SK-N-SH (cell line): ENCODE data around the gene PFKFB3. TPM values are rescaled to one million over a fixed set of nuclear protein-coding genes. Genes with fewer than 3 reads are reported as not detected.

ENCODE experiments used
- CTCF ChIA-PET: fragments of 300-600, 350-600 bp; formaldehyde crosslinking; extraction: SDS; loops from one replicate; lab custom pipeline; 2021; lab: Yijun Ruan, JAX
- POLR2A ChIA-PET: fragments of 350-600 bp; sonication (Branson Sonifier 250); formaldehyde crosslinking; extraction: SDS; loops from one replicate; lab custom pipeline; 2020; ENCODE audit warnings: antibody characterized with exemption, inconsistent platforms; lab: Yijun Ruan, JAX
- DNase-seq: peaks from one replicate; pipeline ENCODE4 v3.0.0; 2012
- H2AFZ ChIP-seq: fragments of 200-600 bp; sonication (generic); 2 replicates; pipeline ENCODE4 v1.8.1; 2016; ENCODE audit warnings: antibody characterized with exemption, mild to moderate bottlenecking, low read depth
- H3F3A ChIP-seq: fragments of 200-600 bp; sonication (generic); replicated peaks from 2 replicates; pipeline ENCODE3; 2016; ENCODE audit warnings: antibody characterized with exemption, mild to moderate bottlenecking; ENCODE audit not compliant: insufficient read depth
- H3K27ac ChIP-seq, 2 experiments: fragments of 200-500 bp in 1 of 2; fragments of 200-600 bp in 1 of 2; sonication (Bioruptor generic) in 1 of 2; sonication (generic), shearing (Covaris generic) in 1 of 2; 2 replicates each; pipeline versions ENCODE4 v1.5.1 to v1.6.1; 2014 to 2016; ENCODE audit warnings: low read depth in 2 of 2, inconsistent platforms in 1 of 2, low read length in 1 of 2, mild to moderate bottlenecking in 1 of 2, mixed read lengths in 1 of 2
- H3K27me3 ChIP-seq: fragments of 200-600 bp; sonication (generic), shearing (Covaris generic); 2 replicates; pipeline ENCODE4 v1.6.1; 2016; ENCODE audit warnings: mixed run types; ENCODE audit not compliant: insufficient read depth
- H3K36me3 ChIP-seq, 2 experiments: fragments of 200-500 bp in 1 of 2; fragments of 200-600 bp in 1 of 2; sonication (Bioruptor generic) in 1 of 2; sonication (generic) in 1 of 2; replicated peaks in 1 of 2; 2 replicates each; pipeline versions ENCODE3 to v1.5.1; 2014 to 2016; ENCODE audit warnings: low read length in 1 of 2, mild to moderate bottlenecking in 1 of 2; ENCODE audit not compliant: insufficient read depth in 2 of 2, control insufficient read depth in 1 of 2
- H3K4me1 ChIP-seq, 2 experiments: fragments of 200-500 bp in 1 of 2; fragments of 200-600 bp in 1 of 2; sonication (Bioruptor generic) in 1 of 2; sonication (generic), shearing (Covaris generic) in 1 of 2; 2 replicates each; pipeline versions ENCODE4 v1.5.1 to v1.6.1; 2014 to 2016; ENCODE audit warnings: low read depth in 1 of 2, low read length in 1 of 2, mixed run types in 1 of 2; ENCODE audit not compliant: insufficient read depth in 2 of 2, control insufficient read depth in 1 of 2
- H3K4me2 ChIP-seq: fragments of 200-600 bp; sonication (generic), shearing (Covaris generic); 2 replicates; pipeline ENCODE4 v1.6.1; 2017; ENCODE audit warnings: mixed run types
- H3K4me3 ChIP-seq, 2 experiments: fragments of 200-500 bp in 1 of 2; fragments of 200-600 bp in 1 of 2; sonication (Bioruptor generic) in 1 of 2; sonication (generic), shearing (Covaris generic) in 1 of 2; 2 replicates each; pipeline versions ENCODE4 v1.5.1 to v1.8.1; 2014 to 2016; ENCODE audit warnings: low read depth in 2 of 2, inconsistent platforms in 1 of 2, low read length in 1 of 2, mild to moderate bottlenecking in 1 of 2, mixed read lengths in 1 of 2, moderate library complexity in 1 of 2
- H3K79me2 ChIP-seq: fragments of 200-600 bp; sonication (generic); 2 replicates; pipeline ENCODE4 v1.8.1; 2017; ENCODE audit warnings: mild to moderate bottlenecking; ENCODE audit not compliant: insufficient read depth
- H3K9ac ChIP-seq: fragments of 200-600 bp; sonication (generic); 2 replicates; pipeline ENCODE4 v1.6.1; 2017; ENCODE audit warnings: mixed run types
- H3K9me2 ChIP-seq: fragments of 200-600 bp; sonication (generic); 2 replicates; pipeline ENCODE4 v1.6.1; 2017; ENCODE audit warnings: mixed run types
- H3K9me3 ChIP-seq: fragments of 200-600 bp; sonication (generic); 2 replicates; pipeline ENCODE4 v1.6.1; 2017; ENCODE audit warnings: mixed run types, mild to moderate bottlenecking, moderate library complexity
- H4K20me1 ChIP-seq: fragments of 200-600 bp; sonication (generic); 2 replicates; pipeline ENCODE4 v1.6.1; 2017; ENCODE audit warnings: mild to moderate bottlenecking, mixed run types; ENCODE audit not compliant: insufficient read depth
- EZH2phosphoT487 ChIP-seq: fragments of 200-600 bp; sonication (generic); IDR thresholded peaks from 2 replicates; pipeline ENCODE4 v1.6.1; 2017; ENCODE audit warnings: low read depth, mixed run types, mild to moderate bottlenecking, antibody characterized with exemption, moderate library complexity, borderline replicate concordance
- MEF2A ChIP-seq: IDR thresholded peaks from 2 replicates; pipeline ENCODE4 v1.4.0; 2012; ENCODE audit warnings: low read depth, borderline replicate concordance
- NRF1 ChIP-seq: IDR thresholded peaks from 2 replicates; pipeline ENCODE4 v1.6.1; 2012; ENCODE audit warnings: low read depth, mild to moderate bottlenecking, low read length
- PBX3 ChIP-seq: IDR thresholded peaks from 2 replicates; pipeline ENCODE4; 2012
- RAD21 ChIP-seq: IDR thresholded peaks from 2 replicates; pipeline ENCODE4 v1.6.1; 2012; ENCODE audit warnings: mild to moderate bottlenecking, low read length
- RXRA ChIP-seq: IDR thresholded peaks from 2 replicates; pipeline ENCODE4 v1.4.0; 2012; ENCODE audit warnings: low read depth, mild to moderate bottlenecking, borderline replicate concordance
- SMC3 ChIP-seq: IDR thresholded peaks from 2 replicates; pipeline ENCODE4 v1.6.1; 2012; ENCODE audit warnings: low read depth, low read length, improper control_type of control experiment
- TAF1 ChIP-seq: IDR thresholded peaks from 2 replicates; pipeline ENCODE4 v1.6.1; 2012; ENCODE audit warnings: low read depth, mild to moderate bottlenecking, low read length, moderate library complexity, borderline replicate concordance
- USF2 ChIP-seq: fragments of 150-350 bp; IDR thresholded peaks from 2 replicates; pipeline ENCODE4 v1.6.1; 2017; ENCODE audit warnings: antibody characterized with exemption, low read length, low read depth, borderline replicate concordance
- WGBS: methylation state at CpG from one replicate; pipeline ENCODE4 v1.1.6; 2017; ENCODE audit warnings: low lambda C conversion rate; 5-methylcytosine and 5-hydroxymethylcytosine counted together
- polyA plus RNA-seq, 3 experiments: library from polyadenylated mRNA; depleted of rRNA; stranded (reverse); fragments of >200 nt; gene quantifications; 2 replicates each; pipeline ENCODE4 v1.2.3, GENCODE V29; 2012
- TF ChIP-seq, protein P1 (sequence below): fragments of 150-350 bp; IDR thresholded peaks from 2 replicates; pipeline ENCODE4 v1.6.1; 2016; ENCODE audit warnings: mild to moderate bottlenecking, low read depth, low read length
- TF ChIP-seq, protein P2 (sequence below): IDR thresholded peaks from 2 replicates; pipeline ENCODE4 v1.4.0; 2012; ENCODE audit warnings: low read depth
- TF ChIP-seq, protein P3 (sequence below): IDR thresholded peaks from 2 replicates; pipeline ENCODE4 v1.4.0; 2012; ENCODE audit warnings: low read depth, borderline replicate concordance
- TF ChIP-seq, protein P4 (sequence below): IDR thresholded peaks from 2 replicates; pipeline ENCODE4 v1.4.0; 2012; ENCODE audit warnings: low read depth, borderline replicate concordance

The PFKFB3 gene
- polyA plus RNA-seq, 1 of the 3 experiments (the other 2 are of a cell fraction), result 59.7 TPM

GRCh38 chr10:6229746-6230145 is 27.0 kb downstream of the PFKFB3 start (continued):
- TF ChIP-seq, protein P1, sequence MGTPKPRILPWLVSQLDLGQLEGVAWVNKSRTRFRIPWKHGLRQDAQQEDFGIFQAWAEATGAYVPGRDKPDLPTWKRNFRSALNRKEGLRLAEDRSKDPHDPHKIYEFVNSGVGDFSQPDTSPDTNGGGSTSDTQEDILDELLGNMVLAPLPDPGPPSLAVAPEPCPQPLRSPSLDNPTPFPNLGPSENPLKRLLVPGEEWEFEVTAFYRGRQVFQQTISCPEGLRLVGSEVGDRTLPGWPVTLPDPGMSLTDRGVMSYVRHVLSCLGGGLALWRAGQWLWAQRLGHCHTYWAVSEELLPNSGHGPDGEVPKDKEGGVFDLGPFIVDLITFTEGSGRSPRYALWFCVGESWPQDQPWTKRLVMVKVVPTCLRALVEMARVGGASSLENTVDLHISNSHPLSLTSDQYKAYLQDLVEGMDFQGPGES, result no peak

DNA sequence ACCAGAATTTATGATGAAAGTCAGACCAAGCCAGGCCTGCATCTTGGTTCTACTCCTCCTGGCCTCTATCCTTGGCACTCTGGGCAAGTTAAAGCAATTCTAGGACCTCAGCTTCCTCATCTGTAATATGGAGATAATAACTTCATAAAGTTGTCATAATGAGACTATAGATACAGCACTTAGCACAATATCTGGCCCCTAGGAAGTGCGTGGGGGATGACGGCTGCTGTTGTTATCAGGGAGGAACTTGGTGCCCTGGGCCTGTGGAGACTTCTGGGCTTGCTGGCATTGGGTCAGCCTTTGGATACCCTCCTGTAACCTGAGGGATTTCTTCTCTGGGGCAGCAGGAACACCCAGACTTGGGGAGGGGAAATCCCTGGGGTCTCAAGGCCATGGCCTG is 27.6 kb downstream of the PFKFB3 start:
- Histone ChIP-seq H3K79me2 (peaks cover 31% of the 10 kb centered on the region; the same call in 1 of the 2 replicates), H4K20me1 (no peaks in the 10 kb centered on the region), H2AFZ (no peak overlapping the region), H3K9me3 (no peaks in the 10 kb centered on the region), H3F3A (peaks cover 27% of the 10 kb centered on the region), H3K27ac (no peak overlapping the region), H3K4me3 (no peak overlapping the region), H3K4me2 (no peak overlapping the region), H3K27me3 (no peaks in the 10 kb centered on the region), H3K9ac (no peak overlapping the region), H3K4me1 (peaks cover 0 to 11% of the 10 kb centered on the region in 2 experiments; a peak in 1 of 4 replicates), H3K9me2 (no peaks in the 10 kb centered on the region), H3K36me3 (peaks cover 70 to 71% of the 10 kb centered on the region in 2 experiments)
- 90% methylated on average over 2 of the region's 2 CpGs for WGBS
- TF ChIP-seq MEF2A (no peak), SMC3 (no peak), USF2 (no peak), PBX3 (no peak), RXRA (no peak)
- TF ChIP-seq, protein P2, sequence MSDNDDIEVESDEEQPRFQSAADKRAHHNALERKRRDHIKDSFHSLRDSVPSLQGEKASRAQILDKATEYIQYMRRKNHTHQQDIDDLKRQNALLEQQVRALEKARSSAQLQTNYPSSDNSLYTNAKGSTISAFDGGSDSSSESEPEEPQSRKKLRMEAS, result no peak
- TF ChIP-seq, protein P3, sequence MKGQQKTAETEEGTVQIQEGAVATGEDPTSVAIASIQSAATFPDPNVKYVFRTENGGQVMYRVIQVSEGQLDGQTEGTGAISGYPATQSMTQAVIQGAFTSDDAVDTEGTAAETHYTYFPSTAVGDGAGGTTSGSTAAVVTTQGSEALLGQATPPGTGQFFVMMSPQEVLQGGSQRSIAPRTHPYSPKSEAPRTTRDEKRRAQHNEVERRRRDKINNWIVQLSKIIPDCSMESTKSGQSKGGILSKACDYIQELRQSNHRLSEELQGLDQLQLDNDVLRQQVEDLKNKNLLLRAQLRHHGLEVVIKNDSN, result no peak
- POLR2A ChIA-PET, result no interaction called here
- CTCF ChIA-PET, result interaction anchor here (0.6 kb wide), 1 partner anchor 28 kb away, joined by 3 read pairs; the partner anchor contains the start of gene PFKFB3
- peak; percentile 22 for DNase-seq

- Histone ChIP-seq H4K20me1 (no peaks in the 10 kb centered on the region), H3K9me2 (no peaks in the 10 kb centered on the region), H3K27ac (no peak overlapping the region), H2AFZ (no peak overlapping the region), H3K4me3 (no peak overlapping the region), H3K36me3 (peaks cover 67 to 70% of the 10 kb centered on the region in 2 experiments), H3K79me2 (peaks cover 27% of the 10 kb centered on the region; the same call in 1 of the 2 replicates), H3K9me3 (no peaks in the 10 kb centered on the region), H3K4me2 (no peak overlapping the region), H3K9ac (no peak overlapping the region), H3K4me1 (peaks cover 0 to 11% of the 10 kb centered on the region in 2 experiments; a peak in 1 of 4 replicates), H3F3A (peaks cover 33% of the 10 kb centered on the region), H3K27me3 (no peaks in the 10 kb centered on the region)
- peak; percentile 12 for DNase-seq
- 97% methylated on average over 12 of the region's 12 CpGs for WGBS
- ChIA-PET POLR2A (no interaction called here), CTCF (no interaction called here)
- TF ChIP-seq TAF1, result no peak
- TF ChIP-seq NRF1, result no peak
- TF ChIP-seq RXRA, result no peak
- no peak for TF ChIP-seq USF2
- no peak for TF ChIP-seq RAD21
- no peak for TF ChIP-seq PBX3
- TF ChIP-seq, protein P4, sequence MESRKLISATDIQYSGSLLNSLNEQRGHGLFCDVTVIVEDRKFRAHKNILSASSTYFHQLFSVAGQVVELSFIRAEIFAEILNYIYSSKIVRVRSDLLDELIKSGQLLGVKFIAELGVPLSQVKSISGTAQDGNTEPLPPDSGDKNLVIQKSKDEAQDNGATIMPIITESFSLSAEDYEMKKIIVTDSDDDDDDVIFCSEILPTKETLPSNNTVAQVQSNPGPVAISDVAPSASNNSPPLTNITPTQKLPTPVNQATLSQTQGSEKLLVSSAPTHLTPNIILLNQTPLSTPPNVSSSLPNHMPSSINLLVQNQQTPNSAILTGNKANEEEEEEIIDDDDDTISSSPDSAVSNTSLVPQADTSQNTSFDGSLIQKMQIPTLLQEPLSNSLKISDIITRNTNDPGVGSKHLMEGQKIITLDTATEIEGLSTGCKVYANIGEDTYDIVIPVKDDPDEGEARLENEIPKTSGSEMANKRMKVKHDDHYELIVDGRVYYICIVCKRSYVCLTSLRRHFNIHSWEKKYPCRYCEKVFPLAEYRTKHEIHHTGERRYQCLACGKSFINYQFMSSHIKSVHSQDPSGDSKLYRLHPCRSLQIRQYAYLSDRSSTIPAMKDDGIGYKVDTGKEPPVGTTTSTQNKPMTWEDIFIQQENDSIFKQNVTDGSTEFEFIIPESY, result no peak
- no peak for TF ChIP-seq EZH2phosphoT487
- TF ChIP-seq, protein P3, result no peak
Observed at GRCh38 chr10:6231146-6231545, 28.4 kb downstream of the PFKFB3 start.
